Measurements from ENCODE around the gene TBC1D14. TPM values are rescaled to one million over a fixed set of nuclear protein-coding genes. Genes with fewer than 3 reads are reported as not detected.
"Not testable (repeated sequence)": the region's sequence is repeated elsewhere in the genome, so short reads cannot be mapped to it uniquely, and the experiment has no call there.

The TBC1D14 gene
- total RNA-seq, 1 experiment from 2014 or later = 54.0 TPM

GRCh38 chr4:6972911-6973310, 63.3 kb downstream of the TBC1D14 start:
- no peak for TF ChIP-seq CTCF (IDR thresholded peaks at IDR 0.05; ENCODE audit: insufficient read depth in 1 of 2, low read depth in 1 of 2, low read length in 1 of 2, severe bottlenecking in 1 of 2, unreplicated experiment in 1 of 2)
- peak overlapping the region; percentile 56 for H3K27ac Mint-ChIP-seq (ENCODE audit: unreplicated experiment)
- Histone ChIP-seq H3K4me1 (peaks cover 18% of the 10 kb centered on the region), H3K4me3 (ENCODE audit: low read depth, low read length) (no peak overlapping the region), H3K36me3 (ENCODE audit: control insufficient read depth, insufficient read depth, low read length) (no peaks in the 10 kb centered on the region; the same call in 1 of the 2 replicates), H3K27me3 (replicated peaks; ENCODE audit: control insufficient read depth, insufficient read depth, low read length) (no peaks in the 10 kb centered on the region), H3K9me3 (no peaks in the 10 kb centered on the region)
- H3K27me3 Mint-ChIP-seq (ENCODE audit: insufficient read depth, unreplicated experiment) = no peaks in the 10 kb centered on the region
- H3K9me3 Mint-ChIP-seq (ENCODE audit: unreplicated experiment) = no peaks in the 10 kb centered on the region
- POLR2A ChIA-PET = no interaction called here
- peaks cover 48% of the 10 kb centered on the region for H3K36me3 Mint-ChIP-seq (ENCODE audit: insufficient read depth, unreplicated experiment)
- DNase-seq = no peak
- H3K4me3 Mint-ChIP-seq (ENCODE audit: unreplicated experiment) = no peak overlapping the region
- CTCF ChIA-PET = interaction anchor here (1.3 to 1.4 kb wide), 2 partner anchors 63 to 101 kb away, joined by 3 read pairs; partner anchors contain the start of gene TBC1D14
- intact Hi-C loops (cut with micrococcal nuclease; ENCODE audit: unreplicated experiment) = loop anchor here (5.0 kb wide), 1 partner anchor 56 kb away; no protein-coding TSS in a partner anchor
- H3K4me1 Mint-ChIP-seq (ENCODE audit: low read depth, unreplicated experiment) = peaks cover 15% of the 10 kb centered on the region
- no TSS peak for BruUV-seq (replicated peaks)

- peaks cover 18% of the 10 kb centered on the region for H3K4me1 ChIP-seq
- Mint-ChIP-seq H3K4me1 (ENCODE audit: low read depth, unreplicated experiment) (peaks cover 15% of the 10 kb centered on the region), H3K9me3 (ENCODE audit: unreplicated experiment) (no peaks in the 10 kb centered on the region), H3K4me3 (ENCODE audit: unreplicated experiment) (no peak overlapping the region), H3K27me3 (ENCODE audit: insufficient read depth, unreplicated experiment) (no peaks in the 10 kb centered on the region), H3K36me3 (ENCODE audit: insufficient read depth, unreplicated experiment) (peaks cover 48% of the 10 kb centered on the region), H3K27ac (ENCODE audit: unreplicated experiment) (no peak overlapping the region)
- BruUV-seq (replicated peaks) = no TSS peak
- peak; percentile 84 to 91 for TF ChIP-seq CTCF (IDR thresholded peaks at IDR 0.05; ENCODE audit: insufficient read depth in 1 of 2, low read depth in 1 of 2, low read length in 1 of 2, severe bottlenecking in 1 of 2, unreplicated experiment in 1 of 2)
- intact Hi-C loops (cut with micrococcal nuclease; ENCODE audit: unreplicated experiment) = loop anchor here (1.0 to 5.0 kb wide), 5 partner anchors 12 to 96 kb away; no protein-coding TSS in a partner anchor
- no peaks in the 10 kb centered on the region for H3K27me3 ChIP-seq (replicated peaks; ENCODE audit: control insufficient read depth, insufficient read depth, low read length)
- POLR2A ChIA-PET = interaction anchor here (0.5 kb wide), 2 partner anchors 65 to 68 kb away, joined by 3 read pairs; partner anchors contain the start of gene TBC1D14
- peak; percentile 77 to 86 for DNase-seq
- no peaks in the 10 kb centered on the region; the same call in 1 of the 2 replicates for H3K36me3 ChIP-seq (ENCODE audit: control insufficient read depth, insufficient read depth, low read length)
- no peaks in the 10 kb centered on the region for H3K9me3 ChIP-seq
- CTCF ChIA-PET = interaction anchor here (0.6 to 1.7 kb wide), 12 partner anchors 9 to 100 kb away, joined by 3 to 10 read pairs (median 4); partner anchors contain the start of genes GRPEL1, TADA2B and TBC1D14
- no peak overlapping the region for H3K4me3 ChIP-seq (ENCODE audit: low read depth, low read length)
Observed at GRCh38 chr4:6974138-6974848, 64.7 kb downstream of the TBC1D14 start.

- intact Hi-C loops (cut with micrococcal nuclease; ENCODE audit: unreplicated experiment); POLR2A ChIA-PET: not testable (repeated sequence)
- peaks cover 46% of the 10 kb centered on the region for H3K36me3 Mint-ChIP-seq (ENCODE audit: insufficient read depth, unreplicated experiment)
Observed at GRCh38 chr4:6977846-6978245, 68.2 kb downstream of the TBC1D14 start.

More at GRCh38 chr4:6977846-6978245, 68.2 kb downstream of the TBC1D14 start:
- H3K4me1 ChIP-seq; H3K9me3 Mint-ChIP-seq (ENCODE audit: unreplicated experiment); H3K9me3 ChIP-seq; H3K27me3 ChIP-seq (replicated peaks; ENCODE audit: control insufficient read depth, insufficient read depth, low read length); BruUV-seq (replicated peaks); H3K27ac Mint-ChIP-seq (ENCODE audit: unreplicated experiment); H3K27me3 Mint-ChIP-seq (ENCODE audit: insufficient read depth, unreplicated experiment); DNase-seq; H3K4me3 ChIP-seq (ENCODE audit: low read depth, low read length); H3K4me3 Mint-ChIP-seq (ENCODE audit: unreplicated experiment); H3K4me1 Mint-ChIP-seq (ENCODE audit: low read depth, unreplicated experiment); H3K36me3 ChIP-seq (ENCODE audit: control insufficient read depth, insufficient read depth, low read length); CTCF ChIA-PET: not testable (repeated sequence)
